Neural cell (in vitro differentiated cells): ENCODE results near the gene RSPO4. TPM values are rescaled to one million over a fixed set of nuclear protein-coding genes. Genes with fewer than 3 reads are reported as not detected.

Source experiments
- H2AFZ ChIP-seq: fragments of 200-600, 300-800 bp; sonication (generic), shearing (Covaris generic); 2 replicates; pipeline ENCODE4 v1.6.0; 2014; ENCODE audit warnings: low read depth, mild to moderate bottlenecking, antibody characterized with exemption, low read length, moderate library complexity
- H3F3A ChIP-seq: fragments of 200-600 bp; shearing (Covaris generic); 2 replicates; pipeline ENCODE4 v1.6.1; 2016; ENCODE audit warnings: mild to moderate bottlenecking, moderate library complexity, mixed read lengths, antibody characterized with exemption, low read length; ENCODE audit not compliant: insufficient read depth, poor library complexity, severe bottlenecking
- H3K27ac ChIP-seq: fragments of 200-600, 300-800 bp; sonication (generic), shearing (Covaris generic); 2 replicates; pipeline ENCODE4 v1.5.1; 2014; ENCODE audit warnings: mild to moderate bottlenecking, low read length, moderate library complexity
- H3K27me3 ChIP-seq: fragments of 300-800, 200-600 bp; sonication (generic), shearing (Covaris generic); 2 replicates; pipeline ENCODE4 v1.6.0; 2014; ENCODE audit warnings: mild to moderate bottlenecking, low read depth, low read length, moderate library complexity; ENCODE audit not compliant: insufficient read depth
- H3K36me3 ChIP-seq: fragments of 300-800, 200-600 bp; sonication (generic), shearing (Covaris generic); 2 replicates; pipeline ENCODE4 v1.5.1; 2014; ENCODE audit warnings: mild to moderate bottlenecking, antibody characterized with exemption, low read length, moderate library complexity; ENCODE audit not compliant: insufficient read depth
- H3K4me2 ChIP-seq: fragments of 300-800, 200-600 bp; sonication (generic), shearing (Covaris generic); 2 replicates; pipeline ENCODE4 v1.6.0; 2014; ENCODE audit warnings: mild to moderate bottlenecking, low read length
- H3K4me3 ChIP-seq: fragments of 300-800, 200-600 bp; sonication (generic), shearing (Covaris generic); 2 replicates; pipeline ENCODE4 v1.5.1; 2014; ENCODE audit warnings: mild to moderate bottlenecking, low read length, moderate library complexity
- H3K79me2 ChIP-seq: fragments of 200-600 bp; shearing (Covaris generic); replicated peaks from 2 replicates; pipeline ENCODE4 v1.6.0; 2014; ENCODE audit warnings: mild to moderate bottlenecking, low read length, moderate library complexity; ENCODE audit not compliant: insufficient read depth
- H3K9ac ChIP-seq: fragments of 300-800, 200-600 bp; sonication (generic), shearing (Covaris generic); 2 replicates; pipeline ENCODE4 v1.6.1; 2016; ENCODE audit warnings: mild to moderate bottlenecking, low read length, mixed read lengths
- H3K9me2 ChIP-seq: fragments of 200-600 bp; shearing (Covaris generic); 2 replicates; pipeline ENCODE4 v1.6.1; 2016; ENCODE audit warnings: mild to moderate bottlenecking, low read length, mixed read lengths; ENCODE audit not compliant: insufficient read depth
- H3K9me3 ChIP-seq: fragments of 200-600, 300-800 bp; sonication (generic), shearing (Covaris generic); 2 replicates; pipeline ENCODE4 v1.6.1; 2016; ENCODE audit warnings: mild to moderate bottlenecking, mixed run types, low read length, moderate library complexity, mixed read lengths
- H4K20me1 ChIP-seq: fragments of 200-600 bp; shearing (Covaris generic); 2 replicates; pipeline ENCODE4 v1.6.1; 2016; ENCODE audit warnings: mild to moderate bottlenecking, mixed run types; ENCODE audit not compliant: insufficient read depth
- EP300 ChIP-seq: fragments of 450-650 bp; conservative IDR thresholded peaks from 2 replicates; pipeline ENCODE4 v1.6.1; 2014; ENCODE audit warnings: antibody characterized with exemption, mild to moderate bottlenecking, moderate library complexity; ENCODE audit not compliant: poor library complexity, severe bottlenecking
- EZH2 ChIP-seq: fragments of 200-600, 300-800 bp; shearing (Covaris generic), sonication (generic); IDR thresholded peaks from 2 replicates; pipeline ENCODE4 v1.6.1; 2014; ENCODE audit warnings: antibody characterized with exemption, low read length, borderline replicate concordance, mild to moderate bottlenecking; ENCODE audit not compliant: insufficient read depth, poor library complexity, severe bottlenecking
- MXI1 ChIP-seq: fragments of 450-650 bp; conservative IDR thresholded peaks from 2 replicates; pipeline ENCODE4 v1.6.1; 2014; ENCODE audit warnings: antibody characterized with exemption, mild to moderate bottlenecking; ENCODE audit not compliant: poor library complexity, severe bottlenecking
- POLR2AphosphoS5 ChIP-seq: IDR thresholded peaks from 2 replicates; pipeline ENCODE4 v1.6.1; 2012
- RAD21 ChIP-seq: fragments of 450-650 bp; conservative IDR thresholded peaks from 2 replicates; pipeline ENCODE4 v1.6.1; 2014; ENCODE audit warnings: antibody characterized with exemption, mild to moderate bottlenecking, moderate library complexity
- SMC3 ChIP-seq: fragments of 450-650 bp; conservative IDR thresholded peaks from 2 replicates; pipeline ENCODE4 v1.6.1; 2014; ENCODE audit warnings: antibody characterized with exemption, mild to moderate bottlenecking, moderate library complexity; ENCODE audit not compliant: poor library complexity
- TAF1 ChIP-seq: IDR thresholded peaks from 2 replicates; pipeline ENCODE4 v1.6.1; 2012; ENCODE audit warnings: low read depth
- polyA plus RNA-seq: library from polyadenylated mRNA; depleted of rRNA; stranded (reverse); fragments of >200 nt; gene quantifications from 2 replicates; pipeline ENCODE4 v1.2.3, GENCODE V29; 2014
- TF ChIP-seq, protein P1 (sequence below): IDR thresholded peaks from 2 replicates; pipeline ENCODE4 v1.6.1; 2012; ENCODE audit warnings: borderline replicate concordance
- TF ChIP-seq, protein P2 (sequence below): fragments of 450-650 bp; IDR thresholded peaks from 2 replicates; pipeline ENCODE4 v1.5.1; 2014; ENCODE audit warnings: antibody characterized with exemption, mild to moderate bottlenecking, moderate library complexity; ENCODE audit not compliant: poor library complexity, severe bottlenecking

Gene RSPO4
- polyA plus RNA-seq, 1 donor from 2014 or later: 0.19 TPM

DNA sequence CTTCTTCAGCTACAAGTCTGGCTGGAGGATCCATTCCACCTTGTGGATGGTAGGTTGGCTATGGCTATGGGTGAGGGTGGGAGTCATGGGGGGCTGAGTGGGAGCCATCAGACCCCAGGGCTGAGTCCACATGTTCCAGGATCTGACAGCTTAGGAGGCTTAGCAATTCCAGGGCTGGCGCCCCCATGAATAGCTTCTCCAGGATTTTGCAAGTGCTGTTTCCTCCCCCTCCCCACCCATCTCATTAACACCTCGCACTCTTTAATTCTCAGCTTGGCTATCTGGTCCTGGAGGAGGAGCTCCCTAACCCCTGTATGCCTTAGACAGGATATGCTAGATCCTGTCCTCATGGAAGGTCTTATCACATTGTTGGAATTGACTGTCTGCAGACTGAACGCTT, 47.0 kb downstream of the RSPO4 start:
- Histone ChIP-seq H3K4me2 (no peak overlapping the region), H3K4me3 (no peak overlapping the region), H3K9me3 (no peaks in the 10 kb centered on the region), H4K20me1 (no peaks in the 10 kb centered on the region), H3K27ac (no peak overlapping the region), H2AFZ (no peak overlapping the region), H3K9me2 (no peaks in the 10 kb centered on the region), H3K79me2 (no peaks in the 10 kb centered on the region), H3F3A (no peaks in the 10 kb centered on the region), H3K9ac (no peak overlapping the region), H3K36me3 (no peaks in the 10 kb centered on the region), H3K27me3 (no peaks in the 10 kb centered on the region)
- TF ChIP-seq RAD21 (no peak), EZH2 (no peak), TAF1 (no peak), EP300 (no peak), SMC3 (no peak)
- TF ChIP-seq, protein P1, sequence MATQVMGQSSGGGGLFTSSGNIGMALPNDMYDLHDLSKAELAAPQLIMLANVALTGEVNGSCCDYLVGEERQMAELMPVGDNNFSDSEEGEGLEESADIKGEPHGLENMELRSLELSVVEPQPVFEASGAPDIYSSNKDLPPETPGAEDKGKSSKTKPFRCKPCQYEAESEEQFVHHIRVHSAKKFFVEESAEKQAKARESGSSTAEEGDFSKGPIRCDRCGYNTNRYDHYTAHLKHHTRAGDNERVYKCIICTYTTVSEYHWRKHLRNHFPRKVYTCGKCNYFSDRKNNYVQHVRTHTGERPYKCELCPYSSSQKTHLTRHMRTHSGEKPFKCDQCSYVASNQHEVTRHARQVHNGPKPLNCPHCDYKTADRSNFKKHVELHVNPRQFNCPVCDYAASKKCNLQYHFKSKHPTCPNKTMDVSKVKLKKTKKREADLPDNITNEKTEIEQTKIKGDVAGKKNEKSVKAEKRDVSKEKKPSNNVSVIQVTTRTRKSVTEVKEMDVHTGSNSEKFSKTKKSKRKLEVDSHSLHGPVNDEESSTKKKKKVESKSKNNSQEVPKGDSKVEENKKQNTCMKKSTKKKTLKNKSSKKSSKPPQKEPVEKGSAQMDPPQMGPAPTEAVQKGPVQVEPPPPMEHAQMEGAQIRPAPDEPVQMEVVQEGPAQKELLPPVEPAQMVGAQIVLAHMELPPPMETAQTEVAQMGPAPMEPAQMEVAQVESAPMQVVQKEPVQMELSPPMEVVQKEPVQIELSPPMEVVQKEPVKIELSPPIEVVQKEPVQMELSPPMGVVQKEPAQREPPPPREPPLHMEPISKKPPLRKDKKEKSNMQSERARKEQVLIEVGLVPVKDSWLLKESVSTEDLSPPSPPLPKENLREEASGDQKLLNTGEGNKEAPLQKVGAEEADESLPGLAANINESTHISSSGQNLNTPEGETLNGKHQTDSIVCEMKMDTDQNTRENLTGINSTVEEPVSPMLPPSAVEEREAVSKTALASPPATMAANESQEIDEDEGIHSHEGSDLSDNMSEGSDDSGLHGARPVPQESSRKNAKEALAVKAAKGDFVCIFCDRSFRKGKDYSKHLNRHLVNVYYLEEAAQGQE: no peak
- TF ChIP-seq, protein P2, sequence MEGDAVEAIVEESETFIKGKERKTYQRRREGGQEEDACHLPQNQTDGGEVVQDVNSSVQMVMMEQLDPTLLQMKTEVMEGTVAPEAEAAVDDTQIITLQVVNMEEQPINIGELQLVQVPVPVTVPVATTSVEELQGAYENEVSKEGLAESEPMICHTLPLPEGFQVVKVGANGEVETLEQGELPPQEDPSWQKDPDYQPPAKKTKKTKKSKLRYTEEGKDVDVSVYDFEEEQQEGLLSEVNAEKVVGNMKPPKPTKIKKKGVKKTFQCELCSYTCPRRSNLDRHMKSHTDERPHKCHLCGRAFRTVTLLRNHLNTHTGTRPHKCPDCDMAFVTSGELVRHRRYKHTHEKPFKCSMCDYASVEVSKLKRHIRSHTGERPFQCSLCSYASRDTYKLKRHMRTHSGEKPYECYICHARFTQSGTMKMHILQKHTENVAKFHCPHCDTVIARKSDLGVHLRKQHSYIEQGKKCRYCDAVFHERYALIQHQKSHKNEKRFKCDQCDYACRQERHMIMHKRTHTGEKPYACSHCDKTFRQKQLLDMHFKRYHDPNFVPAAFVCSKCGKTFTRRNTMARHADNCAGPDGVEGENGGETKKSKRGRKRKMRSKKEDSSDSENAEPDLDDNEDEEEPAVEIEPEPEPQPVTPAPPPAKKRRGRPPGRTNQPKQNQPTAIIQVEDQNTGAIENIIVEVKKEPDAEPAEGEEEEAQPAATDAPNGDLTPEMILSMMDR: no peak

DNA sequence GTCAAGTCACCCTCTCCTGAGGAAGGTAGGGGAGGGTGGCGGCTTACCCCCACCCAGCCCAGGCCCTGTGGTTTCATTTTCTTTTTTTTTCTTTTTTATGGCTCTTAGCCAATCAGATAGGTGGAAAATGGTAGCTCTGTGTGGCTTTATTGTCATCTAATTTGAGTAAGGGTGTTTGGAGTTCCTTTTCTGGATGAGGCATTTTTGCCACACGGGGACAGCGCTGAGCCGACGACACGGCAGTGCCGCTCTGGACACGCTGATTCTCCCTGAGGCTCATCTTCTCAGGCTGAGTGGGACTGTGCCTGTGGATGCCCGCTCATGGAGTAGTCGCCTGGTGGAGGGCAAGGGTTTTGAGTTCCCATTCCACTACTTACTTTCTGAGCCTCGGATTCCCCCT, 48.4 kb downstream of the RSPO4 start:
- Histone ChIP-seq H3K79me2 (no peaks in the 10 kb centered on the region), H3F3A (no peaks in the 10 kb centered on the region), H3K9me2 (no peaks in the 10 kb centered on the region), H4K20me1 (no peaks in the 10 kb centered on the region), H3K4me2 (no peak overlapping the region), H3K9me3 (no peaks in the 10 kb centered on the region), H3K4me3 (no peak overlapping the region), H3K27ac (no peak overlapping the region), H2AFZ (no peak overlapping the region), H3K27me3 (no peaks in the 10 kb centered on the region), H3K9ac (no peak overlapping the region), H3K36me3 (no peaks in the 10 kb centered on the region)
- no peak for TF ChIP-seq RAD21
- TF ChIP-seq POLR2AphosphoS5: no peak
- no peak for TF ChIP-seq EZH2
- TF ChIP-seq, protein P2: no peak
- TF ChIP-seq, protein P1: no peak
- no peak for TF ChIP-seq EP300
- TF ChIP-seq MXI1: no peak
- TF ChIP-seq TAF1: no peak
- no peak for TF ChIP-seq SMC3
